ENCODE results near the gene TMEM114. TPM values are rescaled to one million over a fixed set of nuclear protein-coding genes. Genes with fewer than 3 reads are reported as not detected.
A peak's percentile ranks its signal among the peaks of the same experiment; 100 is the strongest.

Gene TMEM114
- total and polyA plus RNA-seq, 2 donors (not counting 1 experiment from before 2014, with no cell fraction given): not detected

GRCh38 chr16:8583732-8584131 lies 6.6 kb downstream of the TMEM114 start:
- no peak for DNase-seq (ENCODE audit: low read depth in 2 of 2)
- TF ChIP-seq, protein P1, sequence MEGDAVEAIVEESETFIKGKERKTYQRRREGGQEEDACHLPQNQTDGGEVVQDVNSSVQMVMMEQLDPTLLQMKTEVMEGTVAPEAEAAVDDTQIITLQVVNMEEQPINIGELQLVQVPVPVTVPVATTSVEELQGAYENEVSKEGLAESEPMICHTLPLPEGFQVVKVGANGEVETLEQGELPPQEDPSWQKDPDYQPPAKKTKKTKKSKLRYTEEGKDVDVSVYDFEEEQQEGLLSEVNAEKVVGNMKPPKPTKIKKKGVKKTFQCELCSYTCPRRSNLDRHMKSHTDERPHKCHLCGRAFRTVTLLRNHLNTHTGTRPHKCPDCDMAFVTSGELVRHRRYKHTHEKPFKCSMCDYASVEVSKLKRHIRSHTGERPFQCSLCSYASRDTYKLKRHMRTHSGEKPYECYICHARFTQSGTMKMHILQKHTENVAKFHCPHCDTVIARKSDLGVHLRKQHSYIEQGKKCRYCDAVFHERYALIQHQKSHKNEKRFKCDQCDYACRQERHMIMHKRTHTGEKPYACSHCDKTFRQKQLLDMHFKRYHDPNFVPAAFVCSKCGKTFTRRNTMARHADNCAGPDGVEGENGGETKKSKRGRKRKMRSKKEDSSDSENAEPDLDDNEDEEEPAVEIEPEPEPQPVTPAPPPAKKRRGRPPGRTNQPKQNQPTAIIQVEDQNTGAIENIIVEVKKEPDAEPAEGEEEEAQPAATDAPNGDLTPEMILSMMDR (conservative IDR thresholded peaks at IDR 0.05 in 1 of 2, IDR thresholded peaks at IDR 0.05 in 1 of 2; ENCODE audit: low read depth in 1 of 2, low read length in 2 of 2): no peak
- TF ChIP-seq EZH2 (IDR thresholded peaks at IDR 0.05; ENCODE audit: low read length, missing control alignments): no peak
- Histone ChIP-seq H3K79me2 (ENCODE audit: control insufficient read depth, insufficient read depth, low read length) (no peaks in the 10 kb centered on the region), H3K27ac (ENCODE audit: insufficient read depth, low read length) (no peak overlapping the region), H4K20me1 (ENCODE audit: control insufficient read depth, extremely low read depth, insufficient read depth, low read length) (no peaks in the 10 kb centered on the region), H3K4me3 (replicated peaks in 1 of 4; ENCODE audit: control extremely low read depth in 1 of 4, insufficient read depth in 1 of 4, low read depth in 3 of 4, low read length in 4 of 4) (no peak overlapping the region), H3K27me3 (ENCODE audit: control insufficient read depth, insufficient read depth, low read length) (peaks cover 13% of the 10 kb centered on the region), H3K4me1 (ENCODE audit: control insufficient read depth, extremely low read depth, insufficient read depth, low read length) (peaks cover 3% of the 10 kb centered on the region), H3K9me3 (ENCODE audit: control insufficient read depth, insufficient read depth, low read depth, low read length) (no peaks in the 10 kb centered on the region), H3K4me2 (ENCODE audit: extremely low read depth, insufficient read depth, low read length) (no peak overlapping the region), H3K36me3 (ENCODE audit: control insufficient read depth, insufficient read depth, low read length) (no peaks in the 10 kb centered on the region), H2AFZ (ENCODE audit: low read length) (no peak overlapping the region), H3K9ac (ENCODE audit: insufficient read depth, low read length) (no peak overlapping the region)

DNA sequence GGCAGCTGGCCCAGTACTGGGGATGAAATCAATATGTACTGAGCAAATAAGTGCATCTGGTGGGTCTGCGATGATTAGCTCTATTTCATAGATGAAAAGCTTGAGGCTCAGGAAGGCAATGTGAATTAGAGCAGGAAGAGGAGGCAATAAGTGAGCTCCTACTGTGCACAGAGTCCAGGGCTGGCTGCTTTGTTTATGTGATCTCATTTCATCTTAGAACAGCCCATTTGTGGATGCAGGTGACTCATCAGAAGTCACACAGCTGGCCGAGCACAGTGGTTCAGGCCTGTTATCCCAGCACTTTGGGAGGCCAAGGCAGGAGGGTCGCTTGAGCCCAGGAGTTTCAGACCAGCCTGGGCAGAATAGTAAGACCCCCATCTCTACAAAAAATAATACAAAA lies 7.1 kb downstream of the TMEM114 start:
- H3K4me1 ChIP-seq (ENCODE audit: control insufficient read depth, extremely low read depth, insufficient read depth, low read length): peaks cover 3% of the 10 kb centered on the region
- DNase-seq (ENCODE audit: low read depth in 2 of 2): peak; percentile 25 to 36
- H3K36me3 ChIP-seq (ENCODE audit: control insufficient read depth, insufficient read depth, low read length): no peaks in the 10 kb centered on the region
- H3K4me3 ChIP-seq (replicated peaks in 1 of 4; ENCODE audit: control extremely low read depth in 1 of 4, insufficient read depth in 1 of 4, low read depth in 3 of 4, low read length in 4 of 4): no peak overlapping the region
- no peak overlapping the region for H3K27ac ChIP-seq (ENCODE audit: insufficient read depth, low read length)
- H3K79me2 ChIP-seq (ENCODE audit: control insufficient read depth, insufficient read depth, low read length): no peaks in the 10 kb centered on the region
- H3K9me3 ChIP-seq (ENCODE audit: control insufficient read depth, insufficient read depth, low read depth, low read length): no peaks in the 10 kb centered on the region
- no peak overlapping the region for H2AFZ ChIP-seq (ENCODE audit: low read length)
- no peak overlapping the region for H3K9ac ChIP-seq (ENCODE audit: insufficient read depth, low read length)
- H3K27me3 ChIP-seq (ENCODE audit: control insufficient read depth, insufficient read depth, low read length): peaks cover 8% of the 10 kb centered on the region
- H4K20me1 ChIP-seq (ENCODE audit: control insufficient read depth, extremely low read depth, insufficient read depth, low read length): no peaks in the 10 kb centered on the region
- no peak overlapping the region for H3K4me2 ChIP-seq (ENCODE audit: extremely low read depth, insufficient read depth, low read length)
- TF ChIP-seq EZH2 (IDR thresholded peaks at IDR 0.05; ENCODE audit: low read length, missing control alignments): no peak
- TF ChIP-seq, protein P1 (conservative IDR thresholded peaks at IDR 0.05 in 1 of 2, IDR thresholded peaks at IDR 0.05 in 1 of 2; ENCODE audit: low read depth in 1 of 2, low read length in 2 of 2): no peak

- H4K20me1 ChIP-seq (ENCODE audit: control insufficient read depth, extremely low read depth, insufficient read depth, low read length): no peaks in the 10 kb centered on the region
- H3K9me3 ChIP-seq (ENCODE audit: control insufficient read depth, insufficient read depth, low read depth, low read length): no peaks in the 10 kb centered on the region
- H3K27me3 ChIP-seq (ENCODE audit: control insufficient read depth, insufficient read depth, low read length): peaks cover 1% of the 10 kb centered on the region
- no peaks in the 10 kb centered on the region for H3K36me3 ChIP-seq (ENCODE audit: control insufficient read depth, insufficient read depth, low read length)
- no peak overlapping the region for H3K27ac ChIP-seq (ENCODE audit: insufficient read depth, low read length)
- no peaks in the 10 kb centered on the region for H3K79me2 ChIP-seq (ENCODE audit: control insufficient read depth, insufficient read depth, low read length)
- H3K4me1 ChIP-seq (ENCODE audit: control insufficient read depth, extremely low read depth, insufficient read depth, low read length): peaks cover 3% of the 10 kb centered on the region
- no peak overlapping the region for H2AFZ ChIP-seq (ENCODE audit: low read length)
- TF ChIP-seq EZH2 (IDR thresholded peaks at IDR 0.05; ENCODE audit: low read length, missing control alignments): no peak
- TF ChIP-seq, protein P1 (conservative IDR thresholded peaks at IDR 0.05 in 1 of 2, IDR thresholded peaks at IDR 0.05 in 1 of 2; ENCODE audit: low read depth in 1 of 2, low read length in 2 of 2): no peak
- peak in 1 of 2 donors; percentile 6 for DNase-seq (ENCODE audit: low read depth in 2 of 2)
- no peak overlapping the region for H3K9ac ChIP-seq (ENCODE audit: insufficient read depth, low read length)
- no peak overlapping the region for H3K4me3 ChIP-seq (replicated peaks in 1 of 4; ENCODE audit: control extremely low read depth in 1 of 4, insufficient read depth in 1 of 4, low read depth in 3 of 4, low read length in 4 of 4)
- H3K4me2 ChIP-seq (ENCODE audit: extremely low read depth, insufficient read depth, low read length): no peak overlapping the region
Observed at GRCh38 chr16:8581831-8582580, 8.3 kb downstream of the TMEM114 start.

Measured in fibroblast of lung (primary cell).